Vagina (tissue), 2 donors: ENCODE measurements around the gene HOXC5.

Source experiments
- POLR2AphosphoS5 ChIP-seq, 2 donors: sonication (generic); formaldehyde crosslinking; IDR thresholded peaks; one replicate each; pipeline ENCODE4 v1.9.0; 2017; ENCODE audit warnings: antibody characterized with exemption in 2 of 2, mild to moderate bottlenecking in 2 of 2, low read depth in 1 of 2; ENCODE audit not compliant: insufficient read depth in 1 of 2
- TF ChIP-seq, protein P1 (sequence below), 3 experiments: fragments of 450-650 bp in 2 of 3; fragments of 200-600 bp in 1 of 3; sonication (generic) in 1 of 3; IDR thresholded peaks; one replicate each; pipeline ENCODE4 v1.5.1; 2017 to 2019; ENCODE audit warnings: antibody characterized with exemption in 3 of 3, mild to moderate bottlenecking in 2 of 3, moderate library complexity in 2 of 3

GRCh38 chr12:54030442-54030801 lies 2.4 kb upstream of the HOXC5 start:
- TF ChIP-seq, protein P1, sequence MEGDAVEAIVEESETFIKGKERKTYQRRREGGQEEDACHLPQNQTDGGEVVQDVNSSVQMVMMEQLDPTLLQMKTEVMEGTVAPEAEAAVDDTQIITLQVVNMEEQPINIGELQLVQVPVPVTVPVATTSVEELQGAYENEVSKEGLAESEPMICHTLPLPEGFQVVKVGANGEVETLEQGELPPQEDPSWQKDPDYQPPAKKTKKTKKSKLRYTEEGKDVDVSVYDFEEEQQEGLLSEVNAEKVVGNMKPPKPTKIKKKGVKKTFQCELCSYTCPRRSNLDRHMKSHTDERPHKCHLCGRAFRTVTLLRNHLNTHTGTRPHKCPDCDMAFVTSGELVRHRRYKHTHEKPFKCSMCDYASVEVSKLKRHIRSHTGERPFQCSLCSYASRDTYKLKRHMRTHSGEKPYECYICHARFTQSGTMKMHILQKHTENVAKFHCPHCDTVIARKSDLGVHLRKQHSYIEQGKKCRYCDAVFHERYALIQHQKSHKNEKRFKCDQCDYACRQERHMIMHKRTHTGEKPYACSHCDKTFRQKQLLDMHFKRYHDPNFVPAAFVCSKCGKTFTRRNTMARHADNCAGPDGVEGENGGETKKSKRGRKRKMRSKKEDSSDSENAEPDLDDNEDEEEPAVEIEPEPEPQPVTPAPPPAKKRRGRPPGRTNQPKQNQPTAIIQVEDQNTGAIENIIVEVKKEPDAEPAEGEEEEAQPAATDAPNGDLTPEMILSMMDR (IDR thresholded peaks at IDR 0.05) = no peak
- no peak for TF ChIP-seq POLR2AphosphoS5 (IDR thresholded peaks at IDR 0.05; ENCODE audit: insufficient read depth in 1 of 2, low read depth in 1 of 2)
